GM12878 (cell line): ENCODE measurements around the gene PIGQ. TPM values are rescaled to one million over a fixed set of nuclear protein-coding genes. Genes with fewer than 3 reads are reported as not detected.

Experiments
- ATF2 ChIP-seq: IDR thresholded peaks from 2 replicates; pipeline ENCODE4 v1.6.1; 2012; ENCODE audit warnings: low read length, inconsistent platforms
- ATF3 ChIP-seq: IDR thresholded peaks from 2 replicates; pipeline ENCODE4 v1.6.1; 2011; ENCODE audit warnings: low read depth, mild to moderate bottlenecking, low read length, moderate library complexity, borderline replicate concordance; ENCODE audit errors: extremely low read depth
- ATF7 ChIP-seq: fragments of 450-650 bp; IDR thresholded peaks from 2 replicates; pipeline ENCODE4 v1.6.1; 2016; ENCODE audit warnings: low read depth, mild to moderate bottlenecking
- BCL11A ChIP-seq: IDR thresholded peaks from 2 replicates; pipeline ENCODE4 v1.6.1; 2011; ENCODE audit warnings: low read depth, low read length
- BHLHE40 ChIP-seq, 2 experiments: fragments of 450-650 bp in 1 of 2; IDR thresholded peaks; 2 replicates each; pipeline ENCODE4 v1.6.1; 2011 to 2017; ENCODE audit warnings: low read depth in 2 of 2, borderline replicate concordance in 1 of 2, improper control_type of control experiment in 1 of 2, low read length in 1 of 2, mild to moderate bottlenecking in 1 of 2
- EGR1 ChIP-seq, 2 experiments: IDR thresholded peaks; 1 replicate in 1 of 2; 2 replicates in 1 of 2; pipeline ENCODE4 v1.6.1; 2011 to 2012; ENCODE audit warnings: low read depth in 2 of 2, low read length in 2 of 2, borderline replicate concordance in 1 of 2, mild to moderate bottlenecking in 1 of 2, moderate library complexity in 1 of 2
- EZH2 ChIP-seq: IDR thresholded peaks from 2 replicates; pipeline ENCODE4 v1.6.1; 2012; ENCODE audit warnings: low read depth, mild to moderate bottlenecking, control low read depth, inconsistent platforms, low read length, borderline replicate concordance; ENCODE audit not compliant: control insufficient read depth
- IRF4 ChIP-seq: IDR thresholded peaks from 2 replicates; pipeline ENCODE4 v1.6.1; 2011; ENCODE audit warnings: low read depth, low read length
- IRF5 ChIP-seq: fragments of 450-650 bp; IDR thresholded peaks from 2 replicates; pipeline ENCODE4 v1.6.1; 2017; ENCODE audit warnings: borderline replicate concordance
- MEF2A ChIP-seq: IDR thresholded peaks from 2 replicates; pipeline ENCODE4 v1.6.1; 2011; ENCODE audit warnings: low read depth, mild to moderate bottlenecking, low read length, moderate library complexity; ENCODE audit not compliant: insufficient read depth
- MYC ChIP-seq: IDR thresholded peaks from 2 replicates; pipeline ENCODE4 v1.6.1; 2011; ENCODE audit warnings: mild to moderate bottlenecking, low read length, moderate library complexity, inconsistent platforms; ENCODE audit not compliant: insufficient read depth, insufficient replicate concordance, insufficient read length, severe bottlenecking
- PAX8 ChIP-seq: fragments of 450-650 bp; IDR thresholded peaks from 2 replicates; pipeline ENCODE4 v1.6.1; 2017; ENCODE audit warnings: mild to moderate bottlenecking, moderate library complexity
- POU2F2 ChIP-seq: IDR thresholded peaks from 3 replicates; pipeline ENCODE4 v1.6.1; 2011; ENCODE audit warnings: low read depth, mild to moderate bottlenecking, low read length, borderline replicate concordance
- RCOR1 ChIP-seq: conservative IDR thresholded peaks from 2 replicates; pipeline ENCODE4 v1.6.1; 2012; ENCODE audit warnings: low read depth, low read length, improper control_type of control experiment
- RFX5 ChIP-seq: IDR thresholded peaks from 2 replicates; pipeline ENCODE4 v1.6.1; 2011; ENCODE audit warnings: low read depth, low read length, improper control_type of control experiment
- SIX5 ChIP-seq: IDR thresholded peaks from 2 replicates; pipeline ENCODE4 v1.6.1; 2011; ENCODE audit warnings: mild to moderate bottlenecking, low read depth, low read length, moderate library complexity; ENCODE audit not compliant: severe bottlenecking
- SMARCA5 ChIP-seq: fragments of 450-650 bp; IDR thresholded peaks from 2 replicates; pipeline ENCODE4 v1.6.1; 2017; ENCODE audit warnings: mild to moderate bottlenecking
- TCF7 ChIP-seq: IDR thresholded peaks from 2 replicates; pipeline ENCODE4 v1.6.1; 2014; ENCODE audit warnings: antibody characterized with exemption, borderline replicate concordance
- USF2 ChIP-seq: IDR thresholded peaks from 2 replicates; pipeline ENCODE4 v1.6.1; 2011; ENCODE audit warnings: low read depth, low read length, improper control_type of control experiment, borderline replicate concordance
- ZNF384 ChIP-seq: IDR thresholded peaks from 2 replicates; pipeline ENCODE4 v1.6.1; 2012; ENCODE audit warnings: low read depth, mild to moderate bottlenecking, low read length, improper control_type of control experiment, borderline replicate concordance
- ZNF687 ChIP-seq: fragments of 450-650 bp; IDR thresholded peaks from 2 replicates; pipeline ENCODE4 v1.6.1; 2017; ENCODE audit warnings: mild to moderate bottlenecking, moderate library complexity
- polyA plus RNA-seq, 11 experiments: library from polyadenylated mRNA; depleted of rRNA in 4 of 11; unstranded in 6 of 11; stranded (reverse) in 5 of 11; fragments of >200 nt; fragmentation: Nextera tagmentation in 4 of 11; fragmentation: Illumina TruSeq in 1 of 11; extraction: Ambion mirVana in 4 of 11; extraction: Trizol in 1 of 11; gene quantifications; 1 replicate in 1 of 11; 2 replicates in 10 of 11; pipeline versions ENCODE4 v1.2.1 to v1.2.3, GENCODE V29; 2011 to 2016; ENCODE audit warnings: inconsistent platforms in 2 of 11, missing spikeins in 2 of 11, low read depth in 1 of 11
- total RNA-seq, 4 experiments: library from RNA; depleted of rRNA in 3 of 4; stranded (reverse); fragments of >200 nt in 3 of 4; fragmentation: Illumina TruSeq in 1 of 4; extraction: Trizol in 1 of 4; gene quantifications; 2 replicates each; pipeline versions ENCODE4 v1.2.1 to v1.2.3, GENCODE V29; 2013 to 2021

PIGQ gene
- total and polyA plus RNA-seq, 10 of the 15 experiments (the other 5 are each of a cell fraction or from before 2014, with no cell fraction given), result 1.8 to 31.3 (median 17.5) TPM; not detected in 1

GRCh38 chr16:527015-527903 lies 42.5 kb upstream of the PIGQ start, which contains the start of gene CAPN15 (continued):
- TF ChIP-seq ATF3 (no peak), MEF2A (no peak), MYC (no peak), USF2 (no peak), IRF5 (no peak), ZNF384 (no peak), SMARCA5 (no peak), BHLHE40 (IDR thresholded peaks at IDR 0.05; ENCODE audit: borderline replicate concordance in 1 of 2, low read depth in 2 of 2, low read length in 1 of 2) (peak in 1 of 2 experiments; percentile 52; a peak in 2 of 4 replicates), SIX5 (peak; percentile 86), RCOR1 (no peak), RFX5 (no peak), EZH2 (no peak), ZNF687 (peak; percentile 46; the same call in 1 of the 2 replicates), BCL11A (no peak), TCF7 (no peak), POU2F2 (0 out of 3 replicates have a peak, but pooled peaks have one; percentile 4), ATF7 (no peak), IRF4 (no peak), PAX8 (no peak), EGR1 (IDR thresholded peaks at IDR 0.05; ENCODE audit: borderline replicate concordance in 1 of 2, low read depth in 2 of 2, low read length in 2 of 2) (peak; percentile 6 to 54; a peak in 1 of 3 replicates), ATF2 (no peak)
